ENCODE data around the gene SPIRE2.

Gene SPIRE2

DNA sequence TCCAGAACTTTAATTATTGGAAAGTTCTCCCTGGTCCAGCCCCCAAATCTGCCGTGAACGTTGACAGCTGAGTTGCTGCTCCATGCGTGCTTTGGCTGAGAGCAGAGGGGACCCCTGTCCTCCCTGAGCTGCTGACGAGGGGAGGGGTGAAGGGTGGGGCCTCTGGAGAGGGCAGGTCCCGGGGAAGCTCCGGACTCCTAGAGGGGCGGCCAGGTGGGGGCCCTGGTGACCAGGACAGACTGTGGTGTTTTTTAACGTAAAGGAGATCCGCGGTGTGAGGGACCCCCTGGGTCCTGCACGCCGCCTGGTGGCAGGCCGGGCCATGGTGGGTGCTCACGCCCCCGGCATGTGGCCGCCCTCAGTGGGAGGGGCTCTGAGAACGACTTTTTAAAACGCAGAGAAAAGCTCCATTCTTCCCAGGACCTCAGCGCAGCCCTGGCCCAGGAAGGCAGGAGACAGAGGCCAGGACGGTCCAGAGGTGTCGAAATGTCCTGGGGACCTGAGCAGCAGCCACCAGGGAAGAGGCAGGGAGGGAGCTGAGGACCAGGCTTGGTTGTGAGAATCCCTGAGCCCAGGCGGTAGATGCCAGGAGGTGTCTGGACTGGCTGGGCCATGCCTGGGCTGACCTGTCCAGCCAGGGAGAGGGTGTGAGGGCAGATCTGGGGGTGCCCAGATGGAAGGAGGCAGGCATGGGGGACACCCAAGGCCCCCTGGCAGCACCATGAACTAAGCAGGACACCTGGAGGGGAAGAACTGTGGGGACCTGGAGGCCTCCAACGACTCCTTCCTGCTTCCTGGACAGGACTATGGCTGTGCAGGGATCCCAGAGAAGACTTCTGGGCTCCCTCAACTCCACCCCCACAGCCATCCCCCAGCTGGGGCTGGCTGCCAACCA is 90.4 kb downstream of the SPIRE2 start, which contains the start of gene MC1R:
Gene MC1R, plus strand, starts transcription at position 410 of the 895 bp plus-strand sequence. Its CDS starts 397 bp downstream, at position 807.
- DNase-seq: no peak

DNA sequence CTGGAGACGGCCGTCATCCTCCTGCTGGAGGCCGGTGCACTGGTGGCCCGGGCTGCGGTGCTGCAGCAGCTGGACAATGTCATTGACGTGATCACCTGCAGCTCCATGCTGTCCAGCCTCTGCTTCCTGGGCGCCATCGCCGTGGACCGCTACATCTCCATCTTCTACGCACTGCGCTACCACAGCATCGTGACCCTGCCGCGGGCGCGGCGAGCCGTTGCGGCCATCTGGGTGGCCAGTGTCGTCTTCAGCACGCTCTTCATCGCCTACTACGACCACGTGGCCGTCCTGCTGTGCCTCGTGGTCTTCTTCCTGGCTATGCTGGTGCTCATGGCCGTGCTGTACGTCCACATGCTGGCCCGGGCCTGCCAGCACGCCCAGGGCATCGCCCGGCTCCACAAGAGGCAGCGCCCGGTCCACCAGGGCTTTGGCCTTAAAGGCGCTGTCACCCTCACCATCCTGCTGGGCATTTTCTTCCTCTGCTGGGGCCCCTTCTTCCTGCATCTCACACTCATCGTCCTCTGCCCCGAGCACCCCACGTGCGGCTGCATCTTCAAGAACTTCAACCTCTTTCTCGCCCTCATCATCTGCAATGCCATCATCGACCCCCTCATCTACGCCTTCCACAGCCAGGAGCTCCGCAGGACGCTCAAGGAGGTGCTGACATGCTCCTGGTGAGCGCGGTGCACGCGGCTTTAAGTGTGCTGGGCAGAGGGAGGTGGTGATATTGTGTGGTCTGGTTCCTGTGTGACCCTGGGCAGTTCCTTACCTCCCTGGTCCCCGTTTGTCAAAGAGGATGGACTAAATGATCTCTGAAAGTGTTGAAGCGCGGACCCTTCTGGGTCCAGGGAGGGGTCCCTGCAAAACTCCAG is 91.5 kb downstream of the SPIRE2 start:
- no peak for DNase-seq

DNA sequence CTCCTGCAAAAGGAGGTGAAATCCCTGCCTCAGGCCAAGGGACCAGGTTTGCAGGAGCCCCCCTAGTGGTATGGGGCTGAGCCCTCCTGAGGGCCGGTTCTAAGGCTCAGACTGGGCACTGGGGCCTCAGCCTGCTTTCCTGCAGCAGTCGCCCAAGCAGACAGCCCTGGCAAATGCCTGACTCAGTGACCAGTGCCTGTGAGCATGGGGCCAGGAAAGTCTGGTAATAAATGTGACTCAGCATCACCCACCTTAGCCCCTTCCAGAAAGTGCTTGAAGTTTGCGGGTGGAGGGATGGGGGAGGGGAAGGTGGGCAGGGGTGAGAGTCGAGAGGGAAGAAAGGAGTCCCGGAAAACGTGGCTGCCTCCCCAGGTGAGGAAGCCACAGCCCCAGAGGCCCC is 92.4 kb downstream of the SPIRE2 start:
- DNase-seq: no peak

All from CD4-positive, alpha-beta T cell treated with Interleukin-21 for 1 hour (primary cell).